ENCODE measurements around the gene WNT7B.

Gene WNT7B

GRCh38 chr22:45970705-45971407 lies 6.1 kb downstream of the WNT7B start:
- no peak for FAIRE-seq

GRCh38 chr22:45969801-45970470 lies 7.0 kb downstream of the WNT7B start:
- FAIRE-seq = no peak

- no peak for FAIRE-seq
Observed at GRCh38 chr22:45969414-45969799, 7.6 kb downstream of the WNT7B start.

DNA sequence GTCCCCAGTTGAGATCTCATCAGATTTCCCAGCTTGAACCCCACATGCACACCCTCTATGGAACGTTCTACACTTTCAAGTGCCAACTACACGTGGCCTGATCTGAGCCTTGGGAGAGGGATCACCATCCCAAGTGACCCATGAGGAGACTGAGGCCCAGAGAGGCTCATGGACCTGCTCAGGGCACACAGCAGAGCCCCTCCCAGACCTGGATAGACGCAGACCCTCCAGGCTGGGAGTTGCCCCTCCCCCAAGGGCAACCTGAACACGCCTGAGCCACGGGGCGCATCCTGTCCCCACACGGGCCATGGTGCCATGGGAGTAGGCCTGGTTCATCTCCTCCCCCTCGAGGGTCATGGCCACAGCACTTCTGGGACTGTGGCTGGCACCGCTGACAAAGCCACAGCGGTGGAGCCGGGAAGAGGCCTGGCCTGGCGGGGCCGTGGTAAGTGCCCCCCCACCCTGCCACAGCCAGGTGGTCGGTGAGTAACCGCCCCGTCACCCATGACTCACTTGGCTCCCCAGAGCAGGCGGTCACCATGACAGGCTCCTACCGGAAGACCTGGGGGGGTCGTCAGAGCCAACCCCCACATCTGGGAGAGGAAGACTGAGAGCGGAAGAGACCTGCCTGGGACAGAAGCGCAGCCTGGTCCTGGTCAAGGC lies 8.1 kb downstream of the WNT7B start:
- no peak for FAIRE-seq

- no peak for FAIRE-seq
Observed at GRCh38 chr22:45968003-45968650, 8.8 kb downstream of the WNT7B start.

DNA sequence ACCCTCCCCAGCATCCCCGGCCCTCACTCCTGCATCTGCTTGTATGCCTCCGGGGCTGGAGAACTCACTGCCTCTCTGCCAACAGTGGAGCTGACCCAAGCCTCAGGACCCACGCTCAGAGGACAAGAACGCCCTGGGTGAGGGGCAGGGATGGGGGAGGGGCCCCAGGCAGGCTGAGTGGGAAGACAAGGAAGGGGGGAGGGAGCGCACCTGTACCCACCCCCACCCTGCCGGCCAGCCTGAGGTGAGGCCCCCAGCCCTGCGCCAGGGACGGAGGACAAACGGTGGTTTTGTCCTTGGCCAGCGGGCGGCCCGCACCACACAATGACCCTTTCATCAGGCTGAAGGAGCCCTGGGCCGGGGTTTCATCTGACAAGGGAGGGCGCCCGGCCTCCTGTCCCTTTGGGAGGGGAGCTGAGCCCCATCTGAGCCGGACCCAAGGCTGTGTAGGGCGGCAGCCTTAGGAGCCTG lies 10.0 kb downstream of the WNT7B start:
- FAIRE-seq = no peak

DNA sequence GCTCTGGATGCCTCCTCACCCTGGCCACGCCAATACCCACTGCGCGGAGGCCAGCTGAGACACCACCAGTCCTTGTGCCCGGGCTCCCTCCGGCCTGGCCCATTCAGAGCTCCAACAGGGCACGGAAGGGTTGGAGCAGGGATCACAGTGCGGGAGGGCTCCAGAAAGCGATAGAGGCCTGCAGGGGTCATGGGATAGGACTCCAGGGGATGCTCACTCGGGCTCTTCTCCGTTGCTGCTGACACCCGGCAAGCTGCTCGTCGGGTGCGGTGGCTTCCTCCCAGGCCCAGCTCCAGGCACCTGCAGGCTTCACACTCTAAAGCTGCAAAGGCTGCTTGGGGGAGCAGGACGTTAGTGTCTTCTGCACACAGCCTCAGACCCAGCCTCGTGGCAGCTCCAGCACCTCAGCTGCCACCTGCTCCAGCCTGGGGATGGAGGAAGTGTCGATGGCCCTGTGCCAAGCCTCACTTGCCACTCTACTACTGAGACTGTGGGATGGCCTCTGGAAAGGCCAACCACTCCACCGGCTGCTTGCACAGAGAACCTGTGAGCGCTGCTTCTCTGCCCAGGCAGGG lies 10.6 kb downstream of the WNT7B start:
- no peak for FAIRE-seq

DNA sequence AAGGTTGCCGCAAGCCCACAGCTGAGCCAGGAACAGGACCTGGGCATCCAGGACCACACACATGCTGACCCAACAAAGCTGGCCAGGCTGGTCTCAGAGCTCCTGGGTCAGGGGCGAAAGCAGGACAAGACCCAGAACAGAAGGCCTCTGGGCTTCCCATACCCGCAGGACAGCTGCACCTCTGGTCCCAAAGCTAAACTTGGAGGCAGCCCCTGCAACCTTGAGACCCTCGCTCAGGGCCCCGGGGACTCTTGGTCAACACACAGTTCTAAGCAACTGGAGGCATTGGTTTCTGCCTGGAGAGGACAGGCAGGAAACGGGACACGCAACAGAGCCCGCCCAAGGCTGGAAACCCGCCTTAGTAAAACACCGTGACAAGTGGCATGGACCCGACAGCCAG lies 11.4 kb downstream of the WNT7B start:
- FAIRE-seq = no peak

DNA sequence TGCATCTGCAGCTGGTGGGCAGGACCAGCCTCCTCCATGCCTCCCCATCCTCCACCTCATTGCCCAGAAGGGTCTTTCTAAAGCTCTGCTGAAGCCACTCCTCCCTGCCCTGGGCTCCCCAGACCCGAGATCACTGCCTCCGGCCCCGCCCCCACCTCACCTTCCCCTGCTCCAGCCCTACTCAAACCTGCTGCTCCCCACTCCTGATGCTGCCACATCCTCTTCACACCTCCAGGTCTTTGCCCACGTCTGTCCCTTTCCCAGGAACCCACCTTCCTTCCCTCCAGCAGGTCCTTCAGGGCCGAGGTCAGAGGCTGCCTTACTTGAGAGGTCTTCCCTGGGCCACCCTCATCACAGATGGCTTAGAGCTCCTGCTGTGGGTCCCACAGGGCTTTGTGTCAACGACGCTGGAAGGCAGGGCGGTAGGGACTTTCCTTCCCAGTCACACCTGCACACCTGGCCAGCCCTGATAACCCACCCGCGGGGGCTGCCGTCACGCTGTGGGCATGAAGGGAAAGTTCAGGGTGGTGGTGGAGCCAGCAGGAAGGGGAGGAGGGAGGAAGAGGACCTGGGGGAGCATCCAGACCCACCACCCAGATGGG lies 11.9 kb downstream of the WNT7B start:
- FAIRE-seq = no peak

GRCh38 chr22:45964372-45964771 lies 12.6 kb downstream of the WNT7B start:
- FAIRE-seq = no peak

- FAIRE-seq = no peak
Observed at GRCh38 chr22:45963821-45964220, 13.1 kb downstream of the WNT7B start.

DNA sequence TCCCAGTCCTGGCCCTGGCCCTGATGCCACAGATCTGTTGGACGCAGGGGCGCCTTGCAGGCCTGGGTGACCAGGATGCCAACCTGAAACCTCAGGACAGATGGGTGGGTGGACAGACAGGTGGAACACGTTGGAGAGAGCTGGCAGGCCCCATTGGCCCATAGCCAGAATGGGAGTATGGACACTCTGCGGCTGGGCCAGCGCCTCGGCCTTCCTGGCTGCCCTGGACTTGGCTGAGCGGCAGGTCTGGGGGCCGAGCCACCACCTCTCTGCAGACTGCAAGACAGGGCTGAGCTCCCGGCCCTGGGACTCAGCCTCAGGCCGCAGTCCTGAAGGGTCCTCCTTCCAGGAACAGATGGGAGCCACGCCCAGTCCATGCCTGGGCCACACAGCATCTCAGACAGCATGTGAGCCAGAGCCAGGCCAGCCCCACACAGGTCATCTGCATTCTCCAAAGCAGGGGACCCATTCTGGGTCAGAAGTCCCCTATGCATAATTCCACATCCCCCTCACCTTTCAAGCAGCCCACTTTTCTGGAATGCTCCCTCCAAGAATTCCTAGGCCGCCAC lies 14.1 kb downstream of the WNT7B start:
- no peak for FAIRE-seq

DNA sequence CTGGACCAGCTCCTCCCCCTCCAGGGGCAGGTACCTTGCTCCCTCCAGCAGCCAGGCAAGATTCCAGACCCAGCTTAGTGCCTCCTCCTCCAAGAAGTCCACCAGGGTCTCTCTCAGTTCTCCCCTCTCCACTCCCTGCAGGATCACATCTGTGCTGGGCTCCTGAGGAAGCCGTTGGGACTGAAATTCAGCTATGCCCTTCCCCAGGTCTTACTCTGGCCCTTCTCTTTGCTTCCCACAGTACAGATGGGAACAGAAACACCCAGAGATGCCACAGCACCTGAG lies 14.6 kb downstream of the WNT7B start:
- FAIRE-seq = no peak

- no peak for FAIRE-seq
Observed at GRCh38 chr22:45961679-45962433, 15.1 kb downstream of the WNT7B start.

- FAIRE-seq = no peak
Observed at GRCh38 chr22:45960477-45961386, 16.2 kb downstream of the WNT7B start.

- FAIRE-seq = no peak
Observed at GRCh38 chr22:45959719-45960476, 17.1 kb downstream of the WNT7B start.

- no peak for FAIRE-seq
Observed at GRCh38 chr22:45958971-45959370, 18.0 kb downstream of the WNT7B start.

GRCh38 chr22:45957826-45958225 lies 19.1 kb downstream of the WNT7B start:
- no peak for FAIRE-seq

GRCh38 chr22:45953178-45953577 lies 23.8 kb downstream of the WNT7B start:
- FAIRE-seq = no peak

DNA sequence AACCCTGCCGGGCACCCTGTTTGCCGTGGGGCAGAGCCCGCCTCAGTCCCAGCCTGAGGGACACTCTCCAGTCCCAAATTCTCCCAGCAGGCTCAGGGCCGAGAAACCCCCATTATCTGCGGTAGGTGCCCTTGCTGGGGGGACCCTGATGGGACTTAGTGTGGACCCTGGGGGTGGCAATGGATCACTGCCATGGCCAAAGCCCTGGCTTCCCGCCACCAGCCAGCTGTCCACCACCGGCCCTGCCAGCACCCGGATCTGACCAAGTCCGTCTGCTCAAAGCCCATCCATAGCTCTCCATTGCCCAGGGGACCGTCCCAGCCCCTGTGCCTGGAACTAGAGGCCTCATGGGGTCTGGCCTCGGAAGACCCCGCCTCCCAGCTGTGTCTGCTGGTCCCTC lies 24.4 kb downstream of the WNT7B start:
- no peak for FAIRE-seq

Data from endometrium (tissue), 2 donors.